GM19238 (cell line): ENCODE measurements around the gene CSKMT.

Experiments used
- DNase-seq: peaks from one replicate; pipeline ENCODE4 v3.0.0; 2011; ENCODE audit warnings: low spot score; ENCODE audit not compliant: insufficient read length

Gene CSKMT

DNA sequence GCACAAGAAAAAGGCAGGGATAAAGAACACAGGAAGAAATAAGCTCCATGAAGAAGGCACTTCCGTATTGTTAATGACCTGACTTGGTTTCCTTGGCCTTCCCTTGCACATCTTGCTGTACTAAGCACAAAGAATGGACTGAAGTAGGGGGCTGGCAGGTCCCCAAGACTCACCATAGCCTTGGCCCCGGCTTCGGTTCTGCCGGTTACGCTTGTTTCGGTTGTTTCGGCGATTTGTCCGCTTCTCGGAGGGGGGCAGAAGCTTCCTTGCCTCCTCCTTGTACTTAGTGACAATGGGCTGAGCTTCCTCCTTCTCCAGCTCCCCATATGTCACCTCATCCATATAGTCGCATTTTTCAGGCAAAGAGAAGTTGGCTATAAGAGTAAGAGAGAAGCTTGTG, 51.7 kb downstream of the CSKMT start:
- no peak for DNase-seq
